GM12872 (cell line): Measurements from ENCODE around the gene PAXX.

Experiments
- TF ChIP-seq, protein P1 (sequence below): IDR thresholded peaks from 3 replicates; pipeline ENCODE4 v1.5.1; 2011; ENCODE audit warnings: low read depth, mild to moderate bottlenecking, low read length, moderate library complexity; ENCODE audit not compliant: insufficient read depth

The PAXX gene

DNA sequence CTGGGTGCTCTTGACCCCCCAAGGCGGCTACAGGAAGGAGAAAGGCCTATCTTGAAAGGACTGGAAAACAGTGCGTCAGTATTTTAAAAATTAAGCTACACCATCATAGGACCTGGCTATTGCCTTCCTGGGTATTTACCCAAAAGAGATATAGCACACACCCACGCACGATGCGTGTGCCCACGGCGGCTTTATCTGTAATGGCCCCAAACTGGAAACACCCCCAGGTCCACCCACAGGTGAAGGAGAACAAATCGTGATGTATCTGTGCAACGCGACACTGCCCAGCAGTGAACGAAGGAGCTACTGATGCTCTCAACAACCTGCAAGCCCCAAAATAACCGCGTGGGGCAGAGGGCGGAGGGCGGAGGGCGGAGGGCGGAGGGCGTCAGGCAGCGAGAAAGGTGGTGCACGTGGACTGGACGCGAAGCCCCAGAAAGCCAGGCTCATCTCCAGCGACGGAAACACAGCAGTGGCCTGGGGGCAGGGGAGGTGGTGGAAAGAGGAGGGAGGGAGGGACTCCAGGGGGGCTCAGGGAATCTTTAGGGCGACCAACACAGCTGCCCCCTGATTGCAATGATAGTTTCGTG is 27.3 kb upstream of the PAXX start:
- TF ChIP-seq, protein P1, sequence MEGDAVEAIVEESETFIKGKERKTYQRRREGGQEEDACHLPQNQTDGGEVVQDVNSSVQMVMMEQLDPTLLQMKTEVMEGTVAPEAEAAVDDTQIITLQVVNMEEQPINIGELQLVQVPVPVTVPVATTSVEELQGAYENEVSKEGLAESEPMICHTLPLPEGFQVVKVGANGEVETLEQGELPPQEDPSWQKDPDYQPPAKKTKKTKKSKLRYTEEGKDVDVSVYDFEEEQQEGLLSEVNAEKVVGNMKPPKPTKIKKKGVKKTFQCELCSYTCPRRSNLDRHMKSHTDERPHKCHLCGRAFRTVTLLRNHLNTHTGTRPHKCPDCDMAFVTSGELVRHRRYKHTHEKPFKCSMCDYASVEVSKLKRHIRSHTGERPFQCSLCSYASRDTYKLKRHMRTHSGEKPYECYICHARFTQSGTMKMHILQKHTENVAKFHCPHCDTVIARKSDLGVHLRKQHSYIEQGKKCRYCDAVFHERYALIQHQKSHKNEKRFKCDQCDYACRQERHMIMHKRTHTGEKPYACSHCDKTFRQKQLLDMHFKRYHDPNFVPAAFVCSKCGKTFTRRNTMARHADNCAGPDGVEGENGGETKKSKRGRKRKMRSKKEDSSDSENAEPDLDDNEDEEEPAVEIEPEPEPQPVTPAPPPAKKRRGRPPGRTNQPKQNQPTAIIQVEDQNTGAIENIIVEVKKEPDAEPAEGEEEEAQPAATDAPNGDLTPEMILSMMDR, result no peak

DNA sequence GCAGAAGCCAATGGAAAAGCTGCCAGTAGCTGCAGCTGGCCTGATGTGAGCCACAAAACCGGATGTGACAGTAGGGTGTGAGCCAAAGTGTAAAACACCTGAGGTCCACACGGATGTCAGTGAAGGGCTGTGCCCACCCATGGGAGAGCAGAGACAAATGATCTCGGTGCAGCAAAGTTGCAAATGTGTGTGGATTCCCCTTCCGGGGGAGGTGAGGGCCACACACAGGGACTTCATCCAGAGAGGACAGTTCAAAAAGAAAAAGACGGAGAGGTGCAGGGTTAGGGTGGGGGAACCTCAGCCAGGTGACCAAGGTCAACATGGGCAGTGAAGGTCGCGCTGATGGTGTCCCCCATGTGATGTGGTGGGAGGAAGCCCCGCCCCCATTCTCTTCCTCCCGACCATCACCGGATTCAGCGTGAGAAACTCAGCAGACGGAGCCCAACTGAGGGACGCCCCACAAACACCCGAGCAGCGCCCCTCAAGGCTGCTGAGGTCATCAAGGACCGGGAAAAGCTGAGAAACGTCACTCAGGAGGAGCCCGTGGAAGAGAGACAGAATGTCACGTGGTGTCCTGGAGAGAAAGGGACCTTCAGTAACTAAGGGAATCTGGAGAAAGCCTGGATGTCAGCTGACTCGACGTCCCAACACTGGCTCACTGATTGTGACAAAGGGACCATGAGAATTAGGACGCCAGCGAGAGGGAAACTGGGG is 26.3 kb upstream of the PAXX start:
- TF ChIP-seq, protein P1, result no peak

DNA sequence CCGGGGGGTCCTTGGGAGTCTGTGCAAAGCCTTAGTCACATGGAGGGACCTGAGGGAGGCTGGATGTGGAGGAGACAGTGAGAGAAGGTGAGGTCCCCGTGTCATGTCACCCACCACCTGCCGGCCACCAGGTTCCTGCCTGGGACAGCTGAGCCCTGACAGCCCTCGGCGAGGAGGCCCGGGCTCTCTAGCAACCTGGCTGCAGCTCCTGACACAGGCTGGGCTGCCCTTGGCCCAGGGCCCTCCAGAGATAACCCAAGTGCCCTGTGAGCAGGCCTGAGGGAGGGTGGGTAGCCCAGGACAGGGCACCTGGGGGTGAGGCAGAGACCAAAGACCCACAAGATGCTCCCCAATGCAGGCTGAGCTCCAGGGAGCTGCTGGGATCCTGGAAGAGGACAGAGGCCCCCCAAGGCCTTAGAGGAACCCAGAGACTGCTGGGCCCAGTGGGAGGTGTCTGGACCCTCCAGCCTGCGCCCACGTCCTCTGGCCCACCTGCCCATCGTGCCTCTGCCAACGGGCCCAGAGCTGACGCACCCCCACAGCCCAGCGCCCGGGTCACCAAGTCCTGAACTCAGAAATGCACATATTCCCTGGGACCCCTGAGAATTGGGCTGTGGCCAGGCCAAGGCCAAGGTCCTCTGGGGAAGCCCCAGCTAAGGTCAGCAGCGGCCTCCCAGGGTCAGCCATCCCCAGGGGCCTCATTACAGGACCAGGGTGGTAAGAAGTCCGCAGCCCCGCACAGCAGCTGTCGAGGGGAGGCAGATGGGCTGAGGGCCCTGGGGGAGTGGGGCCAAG is 23.7 kb upstream of the PAXX start:
- TF ChIP-seq, protein P1, result no peak

DNA sequence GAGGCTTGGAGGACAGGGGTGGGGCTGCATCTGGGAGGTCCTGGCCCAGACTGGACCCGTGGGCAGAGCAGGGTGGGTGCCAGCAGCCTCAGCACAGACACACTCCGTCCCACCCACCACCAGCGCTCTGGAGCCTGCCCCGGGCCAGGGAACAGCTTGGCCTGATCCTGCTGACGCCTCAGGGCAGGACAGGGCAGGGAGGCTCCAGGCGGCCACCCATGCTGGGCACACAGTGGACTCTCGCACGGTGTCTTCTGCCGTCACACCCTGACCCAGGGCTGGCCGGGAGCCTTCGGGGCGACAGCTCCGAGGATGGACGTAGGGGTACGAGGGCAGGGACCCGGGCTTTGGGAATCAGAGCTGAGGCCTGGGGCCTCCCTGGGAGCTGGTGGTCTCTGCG is 23.1 kb upstream of the PAXX start:
- TF ChIP-seq, protein P1, result no peak

DNA sequence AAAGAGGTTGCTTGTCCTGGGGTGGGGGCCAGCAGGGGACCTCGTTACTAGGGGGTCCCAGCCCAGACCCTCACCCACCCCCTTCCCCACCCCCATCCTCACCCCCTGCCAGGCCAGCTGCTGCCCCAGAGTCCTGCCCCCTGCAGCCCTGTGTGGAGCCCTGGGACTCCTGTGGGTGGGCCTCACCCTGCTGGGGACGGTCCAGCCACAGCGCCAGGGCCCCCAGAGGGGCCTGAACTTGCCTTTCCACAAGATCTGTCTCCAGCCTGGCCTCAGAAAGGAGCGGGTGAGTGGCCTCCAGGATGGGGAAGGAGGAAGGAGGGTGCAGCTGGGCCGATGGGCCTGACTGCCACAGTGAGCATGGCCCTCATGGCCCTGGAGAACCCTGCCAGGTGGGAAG is 22.4 kb upstream of the PAXX start:
- TF ChIP-seq, protein P1, result no peak

DNA sequence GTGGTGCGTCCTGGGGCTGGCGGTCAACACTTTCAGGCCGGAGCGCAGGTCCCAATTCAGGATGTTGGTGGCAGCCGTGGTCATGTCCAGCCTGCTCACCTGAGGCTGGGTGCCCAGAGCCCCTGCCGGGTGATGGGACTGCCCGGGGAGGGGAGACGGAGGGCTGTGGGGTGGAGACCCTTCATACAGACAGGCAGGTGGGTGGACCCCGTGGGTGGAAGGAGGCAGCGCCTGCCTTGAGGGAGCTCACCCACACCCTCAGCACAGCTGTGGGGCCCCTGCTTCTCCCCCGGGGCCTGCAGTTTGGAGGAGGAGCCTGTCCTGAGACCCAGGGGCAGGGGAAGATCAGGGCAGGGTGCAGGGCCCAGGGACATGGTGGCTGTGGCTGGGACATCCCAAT is 21.9 kb upstream of the PAXX start:
- TF ChIP-seq, protein P1, result no peak

DNA sequence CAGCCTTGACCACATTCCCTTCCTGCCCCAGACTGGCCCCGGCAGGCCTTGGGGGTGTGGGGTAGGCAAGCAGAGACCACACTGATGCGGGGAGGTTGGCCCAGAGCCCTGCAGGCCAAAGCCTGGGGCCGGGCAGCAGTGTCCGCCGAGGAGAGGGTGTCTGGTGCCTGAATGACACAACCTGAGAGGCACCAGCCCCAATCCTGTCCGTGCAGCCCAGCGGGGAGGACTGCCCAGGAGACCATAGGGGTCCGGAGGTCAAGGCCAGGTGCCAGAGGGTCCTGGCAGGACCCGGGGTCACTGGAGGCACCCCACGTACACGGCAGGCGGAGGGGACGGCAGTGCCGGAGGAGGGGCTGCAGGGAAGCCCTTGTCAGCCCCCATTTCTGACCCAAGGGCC is 20.5 kb upstream of the PAXX start:
- TF ChIP-seq, protein P1, result no peak
